Body of pancreas (tissue), 4 donors: ENCODE data around the gene DCBLD1.

Experiments
- CTCF ChIP-seq, 7 experiments: fragments of 450-650 bp in 4 of 7; fragments of 200-600 bp in 3 of 7; sonication (generic) in 3 of 7; IDR thresholded peaks; one replicate each; pipeline ENCODE4 v1.5.1; 2016 to 2019; ENCODE audit warnings: antibody characterized with exemption in 7 of 7
- POLR2A ChIP-seq, 3 donors: fragments of 450-650 bp; IDR thresholded peaks; one replicate each; pipeline ENCODE4 v1.6.1; 2016; ENCODE audit warnings: antibody characterized with exemption in 3 of 3, mild to moderate bottlenecking in 2 of 3

GRCh38 chr6:117473401-117473800, 9.1 kb upstream of the DCBLD1 start:
- TF ChIP-seq POLR2A (IDR thresholded peaks at IDR 0.05) (no peak), CTCF (IDR thresholded peaks at IDR 0.05) (no peak)
